Spleen (tissue), 3 donors: ENCODE measurements around the gene DDI2.

ENCODE experiments used
- POLR2A ChIP-seq, 3 donors: fragments of 450-650 bp; IDR thresholded peaks; one replicate each; pipeline ENCODE4 v1.5.1; 2017; ENCODE audit warnings: antibody characterized with exemption in 3 of 3, mild to moderate bottlenecking in 1 of 3
- POLR2AphosphoS5 ChIP-seq, 3 donors: sonication (generic); formaldehyde crosslinking; IDR thresholded peaks; one replicate each; pipeline ENCODE4 v1.5.1; 2017; ENCODE audit warnings: antibody characterized with exemption in 3 of 3

- no peak for TF ChIP-seq POLR2A (IDR thresholded peaks at IDR 0.05)
- TF ChIP-seq POLR2AphosphoS5 (IDR thresholded peaks at IDR 0.05): no peak
These were observed 68.6 kb downstream of the DDI2 start for GRCh38 chr1:15685820-15686219.
